GM23338 (cell line): ENCODE data around the gene GTPBP1. TPM values are rescaled to one million over a fixed set of nuclear protein-coding genes. Genes with fewer than 3 reads are reported as not detected.

ENCODE experiments used
- ATAC-seq: fragments of 200-7000 bp; cut with Tn5 transposase; 3 replicates; pipeline ENCODE4 v1.9.1; 2020
- DNase-seq: peaks from one replicate; pipeline ENCODE4 v3.0.0-alpha.2; 2015; ENCODE audit warnings: low spot score
- H2AFZ ChIP-seq: fragments of 200-600 bp; sonication (generic); 2 replicates; pipeline ENCODE4 v1.8.0; 2016; ENCODE audit warnings: antibody characterized with exemption, mild to moderate bottlenecking, moderate library complexity
- H3F3A ChIP-seq: fragments of 200-600 bp; sonication (generic); replicated peaks from 2 replicates; pipeline ENCODE4 v1.8.0; 2017; ENCODE audit warnings: antibody characterized with exemption, mixed run types, low read depth
- H3K27ac ChIP-seq: fragments of 200-600 bp; sonication (generic); 2 replicates; pipeline ENCODE4 v1.6.1; 2016; ENCODE audit warnings: low read depth
- H3K27me3 ChIP-seq: fragments of 200-600 bp; sonication (generic); 2 replicates; pipeline ENCODE4 v1.8.0; 2016; ENCODE audit warnings: mild to moderate bottlenecking, mixed run types, moderate library complexity; ENCODE audit not compliant: insufficient read depth
- H3K36me3 ChIP-seq: fragments of 200-600 bp; sonication (generic); 2 replicates; pipeline ENCODE4 v1.8.0; 2016; ENCODE audit warnings: mild to moderate bottlenecking; ENCODE audit not compliant: insufficient read depth
- H3K4me1 ChIP-seq: fragments of 200-600 bp; sonication (generic); 2 replicates; pipeline ENCODE4 v1.8.0; 2016; ENCODE audit warnings: mild to moderate bottlenecking, moderate library complexity; ENCODE audit not compliant: insufficient read depth
- H3K4me2 ChIP-seq: fragments of 200-600 bp; sonication (generic); 2 replicates; pipeline ENCODE4 v1.7.1; 2017; ENCODE audit warnings: mixed run types
- H3K4me3 ChIP-seq: fragments of 200-600 bp; sonication (generic); 2 replicates; pipeline ENCODE4 v1.6.1; 2016; ENCODE audit warnings: mixed run types
- H3K79me2 ChIP-seq: fragments of 200-600 bp; sonication (generic); replicated peaks from 2 replicates; pipeline ENCODE4 v1.8.0; 2017; ENCODE audit warnings: mild to moderate bottlenecking; ENCODE audit not compliant: insufficient read depth
- H3K9me2 ChIP-seq: fragments of 200-600 bp; sonication (generic); 2 replicates; pipeline ENCODE4 v1.8.0; 2017; ENCODE audit not compliant: insufficient read depth
- H4K20me1 ChIP-seq: fragments of 200-600 bp; sonication (generic); replicated peaks from 2 replicates; pipeline ENCODE4 v1.8.0; 2017; ENCODE audit warnings: mild to moderate bottlenecking; ENCODE audit not compliant: insufficient read depth
- H3K27ac Mint-ChIP-seq: 2 replicates; pipeline ENCODE4 v1.8.0; 2020; ENCODE audit warnings: inconsistent platforms, mild to moderate bottlenecking, moderate library complexity, mixed read lengths
- H3K27me3 Mint-ChIP-seq: 3 replicates; pipeline ENCODE4 v1.8.0; 2022; ENCODE audit warnings: low read depth, mild to moderate bottlenecking, moderate library complexity, mixed read lengths, inconsistent platforms; ENCODE audit not compliant: insufficient read depth, poor library complexity
- H3K36me3 Mint-ChIP-seq: 3 replicates; pipeline ENCODE4 v1.8.0; 2021; ENCODE audit warnings: low read depth, mild to moderate bottlenecking, inconsistent platforms, moderate library complexity, mixed read lengths
- H3K4me1 Mint-ChIP-seq: 3 replicates; pipeline ENCODE4 v1.8.0; 2020; ENCODE audit warnings: mild to moderate bottlenecking, inconsistent platforms, mixed read lengths
- H3K4me3 Mint-ChIP-seq: 3 replicates; pipeline ENCODE4 v1.8.0; 2021; ENCODE audit warnings: moderate library complexity, mild to moderate bottlenecking, inconsistent platforms, mixed read lengths
- H3K9me3 Mint-ChIP-seq: 3 replicates; pipeline ENCODE4 v1.8.0; 2020; ENCODE audit warnings: moderate library complexity, mild to moderate bottlenecking, inconsistent platforms, mixed read lengths
- CREB1 ChIP-seq: fragments of 250-450 bp; sonication (Bioruptor Pico); IDR thresholded peaks from 2 replicates; pipeline ENCODE4 v1.5.0; 2020; ENCODE audit warnings: low read depth, mild to moderate bottlenecking, moderate library complexity
- EZH2 ChIP-seq: fragments of 200-600 bp; sonication (generic); IDR thresholded peaks from one replicate; pipeline ENCODE4 v1.8.0; 2017; ENCODE audit warnings: antibody characterized with exemption, mild to moderate bottlenecking, low read depth; ENCODE audit not compliant: unreplicated experiment
- EZH2phosphoT487 ChIP-seq: fragments of 200-600 bp; sonication (generic); IDR thresholded peaks from one replicate; pipeline ENCODE4 v1.8.1; 2018; ENCODE audit warnings: antibody characterized with exemption; ENCODE audit not compliant: unreplicated experiment
- JUNB ChIP-seq: IDR thresholded peaks from one replicate; pipeline ENCODE4 v1.6.1; 2016; ENCODE audit warnings: antibody characterized with exemption; ENCODE audit not compliant: unreplicated experiment
- NANOG ChIP-seq: IDR thresholded peaks from 2 replicates; pipeline ENCODE4 v1.6.1; 2016; ENCODE audit warnings: antibody characterized with exemption, borderline replicate concordance
- POLR2AphosphoS5 ChIP-seq: IDR thresholded peaks from 2 replicates; pipeline ENCODE4 v1.6.1; 2016; ENCODE audit warnings: antibody characterized with exemption, low read depth
- STAT1 ChIP-seq: IDR thresholded peaks from one replicate; pipeline ENCODE4 v1.6.1; 2016; ENCODE audit warnings: antibody characterized with exemption; ENCODE audit not compliant: unreplicated experiment
- ZNF114 ChIP-seq: fragments of 250-450 bp; sonication (Bioruptor Pico); IDR thresholded peaks from 2 replicates; pipeline ENCODE4 v1.5.0; 2020; ENCODE audit warnings: mild to moderate bottlenecking, moderate library complexity
- ZNF331 ChIP-seq: fragments of 250-450 bp; sonication (Bioruptor Pico); IDR thresholded peaks from 2 replicates; pipeline ENCODE4 v1.5.0; 2020; ENCODE audit warnings: low read depth, mild to moderate bottlenecking, moderate library complexity
- polyA plus RNA-seq: library from polyadenylated mRNA; unstranded; fragments of >200 nt; fragmentation: Nextera tagmentation; extraction: Ambion mirVana; gene quantifications from 2 replicates; pipeline ENCODE4 v1.2.1, GENCODE V29; 2016
- total RNA-seq: library from RNA; depleted of rRNA; stranded (reverse); fragments of >200 nt; shearing (Covaris generic); gene quantifications from 2 replicates; pipeline ENCODE4 v1.2.3, GENCODE V29; 2014
- TF ChIP-seq, protein P1 (sequence below): IDR thresholded peaks from one replicate; pipeline ENCODE4 v1.6.1; 2018; ENCODE audit warnings: antibody characterized with exemption; ENCODE audit not compliant: unreplicated experiment
- TF ChIP-seq, protein P2 (sequence below): fragments of 250-450 bp; sonication (Bioruptor Pico); IDR thresholded peaks from 2 replicates; pipeline ENCODE4 v1.5.0; 2020; ENCODE audit warnings: mild to moderate bottlenecking, moderate library complexity
- TF ChIP-seq, protein P3 (sequence below), 2 experiments: fragments of 200-600 bp in 1 of 2; sonication (generic) in 1 of 2; conservative IDR thresholded peaks; 2 replicates each; pipeline versions ENCODE4 v1.5.1 to v1.6.1; 2016 to 2017; ENCODE audit warnings: antibody characterized with exemption in 2 of 2, low read depth in 2 of 2, mild to moderate bottlenecking in 2 of 2, moderate library complexity in 1 of 2
- TF ChIP-seq, protein P4 (sequence below): IDR thresholded peaks from 2 replicates; pipeline ENCODE4 v1.6.1; 2016; ENCODE audit warnings: antibody characterized with exemption

The GTPBP1 gene
- total and polyA plus RNA-seq, 2 experiments from 2014 or later = 27.2 to 88.4 TPM

DNA sequence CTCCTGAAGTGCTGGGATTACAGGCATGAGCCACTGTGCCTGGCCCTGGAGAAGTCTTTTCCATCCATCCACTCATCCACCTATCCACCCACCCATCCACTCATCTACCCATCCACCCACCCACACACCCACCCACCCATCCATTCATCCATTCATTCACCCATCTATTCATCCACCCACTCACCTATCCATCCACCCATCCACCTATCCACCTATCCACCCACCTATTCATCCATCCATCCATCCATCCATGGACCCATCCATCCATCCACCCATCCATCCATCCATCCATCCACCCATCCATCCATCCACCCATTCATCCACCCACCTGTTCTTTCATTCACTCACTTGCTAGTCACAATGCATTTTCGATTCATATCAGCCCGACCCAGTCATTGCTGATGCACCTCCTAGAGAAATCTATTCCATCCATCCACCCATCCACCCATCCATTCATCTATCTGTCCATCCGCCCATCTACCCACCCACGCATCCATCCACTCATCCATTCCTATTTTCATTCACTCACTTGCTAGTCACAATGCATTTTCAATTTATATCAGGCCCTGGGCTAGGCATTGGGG is 67.7 kb downstream of the GTPBP1 start:
- TF ChIP-seq EZH2phosphoT487 = no peak
- TF ChIP-seq NANOG = no peak
- TF ChIP-seq, protein P1, sequence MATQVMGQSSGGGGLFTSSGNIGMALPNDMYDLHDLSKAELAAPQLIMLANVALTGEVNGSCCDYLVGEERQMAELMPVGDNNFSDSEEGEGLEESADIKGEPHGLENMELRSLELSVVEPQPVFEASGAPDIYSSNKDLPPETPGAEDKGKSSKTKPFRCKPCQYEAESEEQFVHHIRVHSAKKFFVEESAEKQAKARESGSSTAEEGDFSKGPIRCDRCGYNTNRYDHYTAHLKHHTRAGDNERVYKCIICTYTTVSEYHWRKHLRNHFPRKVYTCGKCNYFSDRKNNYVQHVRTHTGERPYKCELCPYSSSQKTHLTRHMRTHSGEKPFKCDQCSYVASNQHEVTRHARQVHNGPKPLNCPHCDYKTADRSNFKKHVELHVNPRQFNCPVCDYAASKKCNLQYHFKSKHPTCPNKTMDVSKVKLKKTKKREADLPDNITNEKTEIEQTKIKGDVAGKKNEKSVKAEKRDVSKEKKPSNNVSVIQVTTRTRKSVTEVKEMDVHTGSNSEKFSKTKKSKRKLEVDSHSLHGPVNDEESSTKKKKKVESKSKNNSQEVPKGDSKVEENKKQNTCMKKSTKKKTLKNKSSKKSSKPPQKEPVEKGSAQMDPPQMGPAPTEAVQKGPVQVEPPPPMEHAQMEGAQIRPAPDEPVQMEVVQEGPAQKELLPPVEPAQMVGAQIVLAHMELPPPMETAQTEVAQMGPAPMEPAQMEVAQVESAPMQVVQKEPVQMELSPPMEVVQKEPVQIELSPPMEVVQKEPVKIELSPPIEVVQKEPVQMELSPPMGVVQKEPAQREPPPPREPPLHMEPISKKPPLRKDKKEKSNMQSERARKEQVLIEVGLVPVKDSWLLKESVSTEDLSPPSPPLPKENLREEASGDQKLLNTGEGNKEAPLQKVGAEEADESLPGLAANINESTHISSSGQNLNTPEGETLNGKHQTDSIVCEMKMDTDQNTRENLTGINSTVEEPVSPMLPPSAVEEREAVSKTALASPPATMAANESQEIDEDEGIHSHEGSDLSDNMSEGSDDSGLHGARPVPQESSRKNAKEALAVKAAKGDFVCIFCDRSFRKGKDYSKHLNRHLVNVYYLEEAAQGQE = no peak
- TF ChIP-seq CREB1 (CRISPR knock-in tag) = no peak
- TF ChIP-seq, protein P2, sequence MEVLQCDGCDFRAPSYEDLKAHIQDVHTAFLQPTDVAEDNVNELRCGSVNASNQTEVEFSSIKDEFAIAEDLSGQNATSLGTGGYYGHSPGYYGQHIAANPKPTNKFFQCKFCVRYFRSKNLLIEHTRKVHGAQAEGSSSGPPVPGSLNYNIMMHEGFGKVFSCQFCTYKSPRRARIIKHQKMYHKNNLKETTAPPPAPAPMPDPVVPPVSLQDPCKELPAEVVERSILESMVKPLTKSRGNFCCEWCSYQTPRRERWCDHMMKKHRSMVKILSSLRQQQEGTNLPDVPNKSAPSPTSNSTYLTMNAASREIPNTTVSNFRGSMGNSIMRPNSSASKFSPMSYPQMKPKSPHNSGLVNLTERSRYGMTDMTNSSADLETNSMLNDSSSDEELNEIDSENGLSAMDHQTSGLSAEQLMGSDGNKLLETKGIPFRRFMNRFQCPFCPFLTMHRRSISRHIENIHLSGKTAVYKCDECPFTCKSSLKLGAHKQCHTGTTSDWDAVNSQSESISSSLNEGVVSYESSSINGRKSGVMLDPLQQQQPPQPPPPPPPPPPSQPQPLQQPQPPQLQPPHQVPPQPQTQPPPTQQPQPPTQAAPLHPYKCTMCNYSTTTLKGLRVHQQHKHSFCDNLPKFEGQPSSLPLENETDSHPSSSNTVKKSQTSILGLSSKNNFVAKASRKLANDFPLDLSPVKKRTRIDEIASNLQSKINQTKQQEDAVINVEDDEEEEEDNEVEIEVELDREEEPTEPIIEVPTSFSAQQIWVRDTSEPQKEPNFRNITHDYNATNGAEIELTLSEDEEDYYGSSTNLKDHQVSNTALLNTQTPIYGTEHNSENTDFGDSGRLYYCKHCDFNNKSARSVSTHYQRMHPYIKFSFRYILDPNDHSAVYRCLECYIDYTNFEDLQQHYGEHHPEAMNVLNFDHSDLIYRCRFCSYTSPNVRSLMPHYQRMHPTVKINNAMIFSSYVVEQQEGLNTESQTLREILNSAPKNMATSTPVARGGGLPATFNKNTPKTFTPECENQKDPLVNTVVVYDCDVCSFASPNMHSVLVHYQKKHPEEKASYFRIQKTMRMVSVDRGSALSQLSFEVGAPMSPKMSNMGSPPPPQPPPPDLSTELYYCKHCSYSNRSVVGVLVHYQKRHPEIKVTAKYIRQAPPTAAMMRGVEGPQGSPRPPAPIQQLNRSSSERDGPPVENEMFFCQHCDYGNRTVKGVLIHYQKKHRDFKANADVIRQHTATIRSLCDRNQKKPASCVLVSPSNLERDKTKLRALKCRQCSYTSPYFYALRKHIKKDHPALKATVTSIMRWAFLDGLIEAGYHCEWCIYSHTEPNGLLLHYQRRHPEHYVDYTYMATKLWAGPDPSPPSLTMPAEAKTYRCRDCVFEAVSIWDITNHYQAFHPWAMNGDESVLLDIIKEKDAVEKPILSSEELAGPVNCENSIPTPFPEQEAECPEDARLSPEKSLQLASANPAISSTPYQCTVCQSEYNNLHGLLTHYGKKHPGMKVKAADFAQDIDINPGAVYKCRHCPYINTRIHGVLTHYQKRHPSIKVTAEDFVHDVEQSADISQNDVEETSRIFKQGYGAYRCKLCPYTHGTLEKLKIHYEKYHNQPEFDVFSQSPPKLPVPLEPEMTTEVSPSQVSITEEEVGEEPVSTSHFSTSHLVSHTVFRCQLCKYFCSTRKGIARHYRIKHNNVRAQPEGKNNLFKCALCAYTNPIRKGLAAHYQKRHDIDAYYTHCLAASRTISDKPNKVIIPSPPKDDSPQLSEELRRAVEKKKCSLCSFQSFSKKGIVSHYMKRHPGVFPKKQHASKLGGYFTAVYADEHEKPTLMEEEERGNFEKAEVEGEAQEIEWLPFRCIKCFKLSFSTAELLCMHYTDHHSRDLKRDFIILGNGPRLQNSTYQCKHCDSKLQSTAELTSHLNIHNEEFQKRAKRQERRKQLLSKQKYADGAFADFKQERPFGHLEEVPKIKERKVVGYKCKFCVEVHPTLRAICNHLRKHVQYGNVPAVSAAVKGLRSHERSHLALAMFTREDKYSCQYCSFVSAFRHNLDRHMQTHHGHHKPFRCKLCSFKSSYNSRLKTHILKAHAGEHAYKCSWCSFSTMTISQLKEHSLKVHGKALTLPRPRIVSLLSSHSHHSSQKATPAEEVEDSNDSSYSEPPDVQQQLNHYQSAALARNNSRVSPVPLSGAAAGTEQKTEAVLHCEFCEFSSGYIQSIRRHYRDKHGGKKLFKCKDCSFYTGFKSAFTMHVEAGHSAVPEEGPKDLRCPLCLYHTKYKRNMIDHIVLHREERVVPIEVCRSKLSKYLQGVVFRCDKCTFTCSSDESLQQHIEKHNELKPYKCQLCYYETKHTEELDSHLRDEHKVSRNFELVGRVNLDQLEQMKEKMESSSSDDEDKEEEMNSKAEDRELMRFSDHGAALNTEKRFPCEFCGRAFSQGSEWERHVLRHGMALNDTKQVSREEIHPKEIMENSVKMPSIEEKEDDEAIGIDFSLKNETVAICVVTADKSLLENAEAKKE (CRISPR knock-in tag) = no peak
- TF ChIP-seq STAT1 = no peak
- TF ChIP-seq ZNF331 (CRISPR knock-in tag) = no peak
- TF ChIP-seq, protein P3, sequence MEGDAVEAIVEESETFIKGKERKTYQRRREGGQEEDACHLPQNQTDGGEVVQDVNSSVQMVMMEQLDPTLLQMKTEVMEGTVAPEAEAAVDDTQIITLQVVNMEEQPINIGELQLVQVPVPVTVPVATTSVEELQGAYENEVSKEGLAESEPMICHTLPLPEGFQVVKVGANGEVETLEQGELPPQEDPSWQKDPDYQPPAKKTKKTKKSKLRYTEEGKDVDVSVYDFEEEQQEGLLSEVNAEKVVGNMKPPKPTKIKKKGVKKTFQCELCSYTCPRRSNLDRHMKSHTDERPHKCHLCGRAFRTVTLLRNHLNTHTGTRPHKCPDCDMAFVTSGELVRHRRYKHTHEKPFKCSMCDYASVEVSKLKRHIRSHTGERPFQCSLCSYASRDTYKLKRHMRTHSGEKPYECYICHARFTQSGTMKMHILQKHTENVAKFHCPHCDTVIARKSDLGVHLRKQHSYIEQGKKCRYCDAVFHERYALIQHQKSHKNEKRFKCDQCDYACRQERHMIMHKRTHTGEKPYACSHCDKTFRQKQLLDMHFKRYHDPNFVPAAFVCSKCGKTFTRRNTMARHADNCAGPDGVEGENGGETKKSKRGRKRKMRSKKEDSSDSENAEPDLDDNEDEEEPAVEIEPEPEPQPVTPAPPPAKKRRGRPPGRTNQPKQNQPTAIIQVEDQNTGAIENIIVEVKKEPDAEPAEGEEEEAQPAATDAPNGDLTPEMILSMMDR (conservative IDR thresholded peaks at IDR 0.05; ENCODE audit: low read depth in 2 of 2) = no peak
- no peak for TF ChIP-seq ZNF114 (CRISPR knock-in tag)
- TF ChIP-seq, protein P4, sequence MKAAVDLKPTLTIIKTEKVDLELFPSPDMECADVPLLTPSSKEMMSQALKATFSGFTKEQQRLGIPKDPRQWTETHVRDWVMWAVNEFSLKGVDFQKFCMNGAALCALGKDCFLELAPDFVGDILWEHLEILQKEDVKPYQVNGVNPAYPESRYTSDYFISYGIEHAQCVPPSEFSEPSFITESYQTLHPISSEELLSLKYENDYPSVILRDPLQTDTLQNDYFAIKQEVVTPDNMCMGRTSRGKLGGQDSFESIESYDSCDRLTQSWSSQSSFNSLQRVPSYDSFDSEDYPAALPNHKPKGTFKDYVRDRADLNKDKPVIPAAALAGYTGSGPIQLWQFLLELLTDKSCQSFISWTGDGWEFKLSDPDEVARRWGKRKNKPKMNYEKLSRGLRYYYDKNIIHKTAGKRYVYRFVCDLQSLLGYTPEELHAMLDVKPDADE = no peak
- TF ChIP-seq POLR2AphosphoS5 = no peak
- TF ChIP-seq JUNB = no peak
- TF ChIP-seq EZH2 = no peak
- Mint-ChIP-seq H3K27me3 (peaks cover 13% of the 10 kb centered on the region), H3K27ac (no peak overlapping the region), H3K4me1 (peaks cover 7% of the 10 kb centered on the region), H3K4me3 (no peak overlapping the region), H3K36me3 (no peaks in the 10 kb centered on the region), H3K9me3 (no peaks in the 10 kb centered on the region; the same call in 2 of the 3 replicates)
- H3K27ac ChIP-seq = no peak overlapping the region
- H2AFZ ChIP-seq = no peak overlapping the region
- H3K4me2 ChIP-seq = no peak overlapping the region
- H3K4me1 ChIP-seq = no peaks in the 10 kb centered on the region
- ATAC-seq (no peak), DNase-seq (no peak)
- no peaks in the 10 kb centered on the region for H4K20me1 ChIP-seq
- no peaks in the 10 kb centered on the region for H3K27me3 ChIP-seq
- no peaks in the 10 kb centered on the region for H3K9me2 ChIP-seq
- H3K36me3 ChIP-seq = no peaks in the 10 kb centered on the region
- H3K79me2 ChIP-seq = no peaks in the 10 kb centered on the region
- no peak overlapping the region for H3K4me3 ChIP-seq
- no peaks in the 10 kb centered on the region for H3F3A ChIP-seq
